HG02884 (cell line): ENCODE data around the gene CBLL2.
"Not testable (repeated sequence)": the region's sequence is repeated elsewhere in the genome, so short reads cannot be mapped to it uniquely, and the experiment has no call there.

Experiments used
- ATAC-seq: cut with Tn5 transposase; IDR thresholded peaks from one replicate; pipeline ENCODE4 v1.9.1; 2021; ENCODE audit warnings: mild to moderate bottlenecking, moderate library complexity; ENCODE audit not compliant: unreplicated experiment

The CBLL2 gene

GRCh38 chrX:22272613-22273012 lies at the start of gene CBLL2:
TSS of gene CBLL2 (plus strand) at chrX:22272913. CDS start at chrX:22272992, 79 bp downstream.
- no peak for ATAC-seq

GRCh38 chrX:22234380-22234779 lies 38.3 kb upstream of the CBLL2 start:
- no peak for ATAC-seq

GRCh38 chrX:22237479-22237878 lies 35.2 kb upstream of the CBLL2 start:
- no peak for ATAC-seq

GRCh38 chrX:22246620-22247019 lies 26.1 kb upstream of the CBLL2 start:
- no peak for ATAC-seq

GRCh38 chrX:22247169-22247568 lies 25.5 kb upstream of the CBLL2 start:
- no peak for ATAC-seq

- ATAC-seq, result no peak
These were observed 24.3 kb upstream of the CBLL2 start for GRCh38 chrX:22248401-22248800.

GRCh38 chrX:22249371-22249770 lies 23.3 kb upstream of the CBLL2 start:
- ATAC-seq, result no peak

GRCh38 chrX:22268706-22269105 lies 4.0 kb upstream of the CBLL2 start:
- no peak for ATAC-seq

GRCh38 chrX:22273714-22274317 lies 1.1 kb downstream of the CBLL2 start:
- ATAC-seq, result no peak

GRCh38 chrX:22276781-22277180 lies 4.1 kb downstream of the CBLL2 start:
- ATAC-seq, result no peak

GRCh38 chrX:22278375-22278774 lies 5.7 kb downstream of the CBLL2 start:
- ATAC-seq, result no peak

GRCh38 chrX:22289209-22289608 lies 16.5 kb downstream of the CBLL2 start:
- not testable (repeated sequence) for ATAC-seq

GRCh38 chrX:22296871-22297270 lies 24.2 kb downstream of the CBLL2 start:
- no peak for ATAC-seq

- ATAC-seq, result peak; percentile 66
These were observed 27.4 kb downstream of the CBLL2 start for GRCh38 chrX:22300130-22300529.

- ATAC-seq, result no peak
These were observed 38.1 kb downstream of the CBLL2 start for GRCh38 chrX:22310779-22311178.

GRCh38 chrX:22313766-22314165 lies 41.1 kb downstream of the CBLL2 start:
- ATAC-seq, result no peak

GRCh38 chrX:22314211-22314610 lies 41.5 kb downstream of the CBLL2 start:
- ATAC-seq, result no peak

- ATAC-seq, result no peak
These were observed 42.0 kb downstream of the CBLL2 start for GRCh38 chrX:22314692-22315091.

- ATAC-seq, result no peak
These were observed 42.4 kb downstream of the CBLL2 start for GRCh38 chrX:22315151-22315550.

- no peak for ATAC-seq
These were observed 47.6 kb downstream of the CBLL2 start for GRCh38 chrX:22320236-22320873.

- no peak for ATAC-seq
These were observed 50.8 kb downstream of the CBLL2 start for GRCh38 chrX:22323541-22323940.
